Measurements from ENCODE around the gene TNS4.

The TNS4 gene

GRCh38 chr17:40468560-40468959 is 32.9 kb downstream of the TNS4 start:
- TF ChIP-seq SPI1 (IDR thresholded peaks at IDR 0.05; ENCODE audit: borderline replicate concordance, low read depth) (no peak), REST (IDR thresholded peaks at IDR 0.05; ENCODE audit: insufficient replicate concordance, low read depth) (no peak), GABPA (IDR thresholded peaks at IDR 0.05; ENCODE audit: low read depth) (no peak), CTCF (IDR thresholded peaks at IDR 0.05; ENCODE audit: insufficient read depth, low read length) (no peak), POLR2AphosphoS5 (IDR thresholded peaks at IDR 0.05; ENCODE audit: low read depth) (no peak)
- Histone ChIP-seq H3K27ac (replicated peaks) (no peak overlapping the region), H3K4me3 (replicated peaks; ENCODE audit: insufficient read depth, low read length) (no peak overlapping the region), H3K27me3 (ENCODE audit: insufficient read depth, poor library complexity, severe bottlenecking) (no peaks in the 10 kb centered on the region)
- no peak for DNase-seq (ENCODE audit: low read depth in 1 of 2, low spot score in 1 of 2)

GRCh38 chr17:40467281-40467867 is 34.0 kb downstream of the TNS4 start:
- Histone ChIP-seq H3K4me3 (replicated peaks; ENCODE audit: insufficient read depth, low read length) (no peak overlapping the region), H3K27me3 (ENCODE audit: insufficient read depth, poor library complexity, severe bottlenecking) (no peaks in the 10 kb centered on the region), H3K27ac (replicated peaks) (no peak overlapping the region)
- TF ChIP-seq REST (IDR thresholded peaks at IDR 0.05; ENCODE audit: insufficient replicate concordance, low read depth): no peak
- TF ChIP-seq SPI1 (IDR thresholded peaks at IDR 0.05; ENCODE audit: borderline replicate concordance, low read depth): no peak
- TF ChIP-seq CTCF (IDR thresholded peaks at IDR 0.05; ENCODE audit: insufficient read depth, low read length): no peak
- no peak for TF ChIP-seq POLR2AphosphoS5 (IDR thresholded peaks at IDR 0.05; ENCODE audit: low read depth)
- no peak for TF ChIP-seq GABPA (IDR thresholded peaks at IDR 0.05; ENCODE audit: low read depth)
- no peak for DNase-seq (ENCODE audit: low read depth in 1 of 2, low spot score in 1 of 2)

- no peak overlapping the region for H3K4me3 ChIP-seq (replicated peaks; ENCODE audit: insufficient read depth, low read length)
- no peak overlapping the region for H3K27ac ChIP-seq (replicated peaks)
- no peaks in the 10 kb centered on the region for H3K27me3 ChIP-seq (ENCODE audit: insufficient read depth, poor library complexity, severe bottlenecking)
- DNase-seq (ENCODE audit: low read depth in 1 of 2, low spot score in 1 of 2): no peak
- TF ChIP-seq GABPA (IDR thresholded peaks at IDR 0.05; ENCODE audit: low read depth) (no peak), SPI1 (IDR thresholded peaks at IDR 0.05; ENCODE audit: borderline replicate concordance, low read depth) (no peak), REST (IDR thresholded peaks at IDR 0.05; ENCODE audit: insufficient replicate concordance, low read depth) (no peak), CTCF (IDR thresholded peaks at IDR 0.05; ENCODE audit: insufficient read depth, low read length) (no peak), POLR2AphosphoS5 (IDR thresholded peaks at IDR 0.05; ENCODE audit: low read depth) (no peak)
Observed at GRCh38 chr17:40466298-40466971, 35.0 kb downstream of the TNS4 start.

Data from HL-60 (cell line).